ENCODE data around the gene CSHL1.

DNA sequence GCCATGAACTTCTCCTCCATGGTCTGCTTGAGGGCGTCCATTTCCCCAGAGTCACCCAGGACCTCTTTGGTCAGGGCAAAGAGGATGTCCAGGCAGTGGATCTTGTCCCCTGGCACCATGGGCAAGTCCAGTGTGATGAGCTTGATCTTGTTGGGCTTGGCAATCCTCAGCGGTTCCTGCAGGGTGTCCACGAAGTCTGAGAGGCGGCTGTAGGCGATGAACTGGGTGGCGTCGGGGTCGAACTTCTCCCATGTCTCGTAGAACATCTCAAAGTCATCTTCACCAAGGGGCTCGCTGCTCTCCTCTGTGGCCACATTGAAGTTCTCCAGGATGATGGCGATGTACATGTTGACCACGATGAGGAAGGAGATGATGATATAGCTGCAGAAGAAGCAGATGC is 30.1 kb upstream of the CSHL1 start:
- TF ChIP-seq POLR2AphosphoS5 (IDR thresholded peaks at IDR 0.05; ENCODE audit: borderline replicate concordance, low read depth, low read length), result no peak
- no peak for TF ChIP-seq EZH2 (IDR thresholded peaks at IDR 0.05)
- TF ChIP-seq FOXP2 (optimal IDR thresholded peaks at IDR 0.05; ENCODE audit: control extremely low read depth, extremely low read length, insufficient read depth), result no peak

Measured in SK-N-MC (cell line).